ENCODE results near the gene DENND2A. TPM values are rescaled to one million over a fixed set of nuclear protein-coding genes. Genes with fewer than 3 reads are reported as not detected.
"Not testable (repeated sequence)": the region's sequence is repeated elsewhere in the genome, so short reads cannot be mapped to it uniquely, and the experiment has no call there.

DENND2A gene
- total and polyA plus RNA-seq, 10 of the 15 experiments (the other 5 are each of a cell fraction or from before 2014, with no cell fraction given) = 0.01 TPM; not detected in 9

GRCh38 chr7:140509789-140510188 is 130.8 kb downstream of the DENND2A start:
- Histone ChIP-seq H3K27ac (ENCODE audit: control insufficient read depth, insufficient read depth) (no peak overlapping the region), H3K9me3 (replicated peaks; ENCODE audit: control insufficient read depth, insufficient read depth, low read length) (no peaks in the 10 kb centered on the region), H2AFZ (ENCODE audit: control insufficient read depth, low read depth, low read length) (no peak overlapping the region), H3K4me2 (ENCODE audit: control insufficient read depth, insufficient read depth) (no peak overlapping the region), H3K4me1 (ENCODE audit: control insufficient read depth, insufficient read depth, low read length) (no peaks in the 10 kb centered on the region), H3K27me3 (replicated peaks in 1 of 2; ENCODE audit: control insufficient read depth in 2 of 2, insufficient read depth in 2 of 2, low read length in 1 of 2) (no peaks in the 10 kb centered on the region), H3K79me2 (ENCODE audit: control insufficient read depth, insufficient read depth, low read length) (no peaks in the 10 kb centered on the region), H4K20me1 (ENCODE audit: control insufficient read depth, insufficient read depth) (no peaks in the 10 kb centered on the region), H3K36me3 (ENCODE audit: control insufficient read depth in 2 of 2, insufficient read depth in 2 of 2, low read length in 1 of 2) (no peaks in the 10 kb centered on the region), H3K9ac (ENCODE audit: control insufficient read depth, insufficient read depth, low read length) (no peak overlapping the region), H3K4me3 (no peak overlapping the region)
- TF ChIP-seq CEBPZ (IDR thresholded peaks at IDR 0.05; ENCODE audit: low read depth, low read length) = no peak
- TF ChIP-seq BMI1 (IDR thresholded peaks at IDR 0.05; ENCODE audit: borderline replicate concordance) = no peak
- no peak for TF ChIP-seq CHD2 (IDR thresholded peaks at IDR 0.05; ENCODE audit: borderline replicate concordance, low read depth, low read length)
- TF ChIP-seq CBX5 (IDR thresholded peaks at IDR 0.05; ENCODE audit: low read depth) = no peak
- TF ChIP-seq POU2F2 (IDR thresholded peaks at IDR 0.05; ENCODE audit: borderline replicate concordance, low read depth, low read length) = no peak
- FAIRE-seq = no peak
- in situ Hi-C loops (cut with MboI) = loop anchor here (10.0 kb wide), 1 partner anchor 495 kb away; no protein-coding TSS in a partner anchor
- no peak for DNase-seq (ENCODE audit: low read depth, low spot score)
- CTCF ChIA-PET = no interaction called here
- no peak for ATAC-seq
- SMC1A ChIA-PET (ENCODE audit: uncharacterized antibody, unreplicated experiment) = no interaction called here
- BruUV-seq (replicated peaks) = no TSS peak
- intact Hi-C loops (cut with micrococcal nuclease; ENCODE audit: unreplicated experiment) = no loop called here
- RAD21 ChIA-PET (ENCODE audit: unreplicated experiment) = no interaction called here
- POLR2A ChIA-PET = no interaction called here
- 18% methylated on average over 4 of the region's 5 CpGs for WGBS (ENCODE audit: insufficient coverage, insufficient replicate concordance, low lambda C conversion rate, missing lambda C conversion rate)

GRCh38 chr7:140507556-140507955 is 133.1 kb downstream of the DENND2A start:
- ChIA-PET POLR2A (interaction anchor here (0.7 kb wide), 1 partner anchor 448 kb away, joined by 5 read pairs; no protein-coding TSS in a partner anchor), CTCF (interaction anchor here (1.0 kb wide), 1 partner anchor 88 kb away, joined by 3 read pairs; no protein-coding TSS in a partner anchor), RAD21 (ENCODE audit: unreplicated experiment) (interaction anchor here (0.6 kb wide), 1 partner anchor 347 kb away, joined by 3 read pairs; no protein-coding TSS in a partner anchor)
- H3K27ac ChIP-seq (ENCODE audit: control insufficient read depth, insufficient read depth); intact Hi-C loops (cut with micrococcal nuclease; ENCODE audit: unreplicated experiment); H3K9ac ChIP-seq (ENCODE audit: control insufficient read depth, insufficient read depth, low read length); H3K4me1 ChIP-seq (ENCODE audit: control insufficient read depth, insufficient read depth, low read length); H3K79me2 ChIP-seq (ENCODE audit: control insufficient read depth, insufficient read depth, low read length); H2AFZ ChIP-seq (ENCODE audit: control insufficient read depth, low read depth, low read length); BruUV-seq (replicated peaks); H4K20me1 ChIP-seq (ENCODE audit: control insufficient read depth, insufficient read depth); H3K4me3 ChIP-seq; H3K4me2 ChIP-seq (ENCODE audit: control insufficient read depth, insufficient read depth); DNase-seq (ENCODE audit: low read depth, low spot score); FAIRE-seq; H3K36me3 ChIP-seq (ENCODE audit: control insufficient read depth in 2 of 2, insufficient read depth in 2 of 2, low read length in 1 of 2); ATAC-seq; H3K9me3 ChIP-seq (replicated peaks; ENCODE audit: control insufficient read depth, insufficient read depth, low read length); SMC1A ChIA-PET (ENCODE audit: uncharacterized antibody, unreplicated experiment); H3K27me3 ChIP-seq (replicated peaks in 1 of 2; ENCODE audit: control insufficient read depth in 2 of 2, insufficient read depth in 2 of 2, low read length in 1 of 2); in situ Hi-C loops (cut with MboI): not testable (repeated sequence)
- WGBS (ENCODE audit: insufficient coverage, insufficient replicate concordance, low lambda C conversion rate, missing lambda C conversion rate) = 60% methylated on average over 6 of the region's 6 CpGs

Data from GM12878 (cell line).